Neural cell (in vitro differentiated cells): ENCODE measurements around the gene CPOX. TPM values are rescaled to one million over a fixed set of nuclear protein-coding genes. Genes with fewer than 3 reads are reported as not detected.

Experiments
- H2AFZ ChIP-seq: fragments of 200-600, 300-800 bp; sonication (generic), shearing (Covaris generic); 2 replicates; pipeline ENCODE4 v1.6.0; 2014; ENCODE audit warnings: low read depth, mild to moderate bottlenecking, antibody characterized with exemption, low read length, moderate library complexity
- H3F3A ChIP-seq: fragments of 200-600 bp; shearing (Covaris generic); 2 replicates; pipeline ENCODE4 v1.6.1; 2016; ENCODE audit warnings: mild to moderate bottlenecking, moderate library complexity, mixed read lengths, antibody characterized with exemption, low read length; ENCODE audit not compliant: insufficient read depth, poor library complexity, severe bottlenecking
- H3K27ac ChIP-seq: fragments of 200-600, 300-800 bp; sonication (generic), shearing (Covaris generic); 2 replicates; pipeline ENCODE4 v1.5.1; 2014; ENCODE audit warnings: mild to moderate bottlenecking, low read length, moderate library complexity
- H3K27me3 ChIP-seq: fragments of 300-800, 200-600 bp; sonication (generic), shearing (Covaris generic); 2 replicates; pipeline ENCODE4 v1.6.0; 2014; ENCODE audit warnings: mild to moderate bottlenecking, low read depth, low read length, moderate library complexity; ENCODE audit not compliant: insufficient read depth
- H3K36me3 ChIP-seq: fragments of 300-800, 200-600 bp; sonication (generic), shearing (Covaris generic); 2 replicates; pipeline ENCODE4 v1.5.1; 2014; ENCODE audit warnings: mild to moderate bottlenecking, antibody characterized with exemption, low read length, moderate library complexity; ENCODE audit not compliant: insufficient read depth
- H3K4me2 ChIP-seq: fragments of 300-800, 200-600 bp; sonication (generic), shearing (Covaris generic); 2 replicates; pipeline ENCODE4 v1.6.0; 2014; ENCODE audit warnings: mild to moderate bottlenecking, low read length
- H3K4me3 ChIP-seq: fragments of 300-800, 200-600 bp; sonication (generic), shearing (Covaris generic); 2 replicates; pipeline ENCODE4 v1.5.1; 2014; ENCODE audit warnings: mild to moderate bottlenecking, low read length, moderate library complexity
- H3K79me2 ChIP-seq: fragments of 200-600 bp; shearing (Covaris generic); replicated peaks from 2 replicates; pipeline ENCODE4 v1.6.0; 2014; ENCODE audit warnings: mild to moderate bottlenecking, low read length, moderate library complexity; ENCODE audit not compliant: insufficient read depth
- H3K9ac ChIP-seq: fragments of 300-800, 200-600 bp; sonication (generic), shearing (Covaris generic); 2 replicates; pipeline ENCODE4 v1.6.1; 2016; ENCODE audit warnings: mild to moderate bottlenecking, low read length, mixed read lengths
- H3K9me2 ChIP-seq: fragments of 200-600 bp; shearing (Covaris generic); 2 replicates; pipeline ENCODE4 v1.6.1; 2016; ENCODE audit warnings: mild to moderate bottlenecking, low read length, mixed read lengths; ENCODE audit not compliant: insufficient read depth
- H3K9me3 ChIP-seq: fragments of 200-600, 300-800 bp; sonication (generic), shearing (Covaris generic); 2 replicates; pipeline ENCODE4 v1.6.1; 2016; ENCODE audit warnings: mild to moderate bottlenecking, mixed run types, low read length, moderate library complexity, mixed read lengths
- H4K20me1 ChIP-seq: fragments of 200-600 bp; shearing (Covaris generic); 2 replicates; pipeline ENCODE4 v1.6.1; 2016; ENCODE audit warnings: mild to moderate bottlenecking, mixed run types; ENCODE audit not compliant: insufficient read depth
- CTCF ChIP-seq: fragments of 450-650 bp; IDR thresholded peaks from 2 replicates; pipeline ENCODE4 v1.5.1; 2014; ENCODE audit warnings: antibody characterized with exemption, mild to moderate bottlenecking, moderate library complexity; ENCODE audit not compliant: poor library complexity, severe bottlenecking
- EP300 ChIP-seq: fragments of 450-650 bp; conservative IDR thresholded peaks from 2 replicates; pipeline ENCODE4 v1.6.1; 2014; ENCODE audit warnings: antibody characterized with exemption, mild to moderate bottlenecking, moderate library complexity; ENCODE audit not compliant: poor library complexity, severe bottlenecking
- EZH2 ChIP-seq: fragments of 200-600, 300-800 bp; shearing (Covaris generic), sonication (generic); IDR thresholded peaks from 2 replicates; pipeline ENCODE4 v1.6.1; 2014; ENCODE audit warnings: antibody characterized with exemption, low read length, borderline replicate concordance, mild to moderate bottlenecking; ENCODE audit not compliant: insufficient read depth, poor library complexity, severe bottlenecking
- MXI1 ChIP-seq: fragments of 450-650 bp; conservative IDR thresholded peaks from 2 replicates; pipeline ENCODE4 v1.6.1; 2014; ENCODE audit warnings: antibody characterized with exemption, mild to moderate bottlenecking; ENCODE audit not compliant: poor library complexity, severe bottlenecking
- POLR2AphosphoS5 ChIP-seq: IDR thresholded peaks from 2 replicates; pipeline ENCODE4 v1.6.1; 2012
- RAD21 ChIP-seq: fragments of 450-650 bp; conservative IDR thresholded peaks from 2 replicates; pipeline ENCODE4 v1.6.1; 2014; ENCODE audit warnings: antibody characterized with exemption, mild to moderate bottlenecking, moderate library complexity
- SMC3 ChIP-seq: fragments of 450-650 bp; conservative IDR thresholded peaks from 2 replicates; pipeline ENCODE4 v1.6.1; 2014; ENCODE audit warnings: antibody characterized with exemption, mild to moderate bottlenecking, moderate library complexity; ENCODE audit not compliant: poor library complexity
- TAF1 ChIP-seq: IDR thresholded peaks from 2 replicates; pipeline ENCODE4 v1.6.1; 2012; ENCODE audit warnings: low read depth
- polyA plus RNA-seq: library from polyadenylated mRNA; depleted of rRNA; stranded (reverse); fragments of >200 nt; gene quantifications from 2 replicates; pipeline ENCODE4 v1.2.3, GENCODE V29; 2014
- TF ChIP-seq, protein P1 (sequence below): IDR thresholded peaks from 2 replicates; pipeline ENCODE4 v1.6.1; 2012; ENCODE audit warnings: borderline replicate concordance

Gene CPOX
- polyA plus RNA-seq, 1 donor from 2014 or later = 37.4 TPM

DNA sequence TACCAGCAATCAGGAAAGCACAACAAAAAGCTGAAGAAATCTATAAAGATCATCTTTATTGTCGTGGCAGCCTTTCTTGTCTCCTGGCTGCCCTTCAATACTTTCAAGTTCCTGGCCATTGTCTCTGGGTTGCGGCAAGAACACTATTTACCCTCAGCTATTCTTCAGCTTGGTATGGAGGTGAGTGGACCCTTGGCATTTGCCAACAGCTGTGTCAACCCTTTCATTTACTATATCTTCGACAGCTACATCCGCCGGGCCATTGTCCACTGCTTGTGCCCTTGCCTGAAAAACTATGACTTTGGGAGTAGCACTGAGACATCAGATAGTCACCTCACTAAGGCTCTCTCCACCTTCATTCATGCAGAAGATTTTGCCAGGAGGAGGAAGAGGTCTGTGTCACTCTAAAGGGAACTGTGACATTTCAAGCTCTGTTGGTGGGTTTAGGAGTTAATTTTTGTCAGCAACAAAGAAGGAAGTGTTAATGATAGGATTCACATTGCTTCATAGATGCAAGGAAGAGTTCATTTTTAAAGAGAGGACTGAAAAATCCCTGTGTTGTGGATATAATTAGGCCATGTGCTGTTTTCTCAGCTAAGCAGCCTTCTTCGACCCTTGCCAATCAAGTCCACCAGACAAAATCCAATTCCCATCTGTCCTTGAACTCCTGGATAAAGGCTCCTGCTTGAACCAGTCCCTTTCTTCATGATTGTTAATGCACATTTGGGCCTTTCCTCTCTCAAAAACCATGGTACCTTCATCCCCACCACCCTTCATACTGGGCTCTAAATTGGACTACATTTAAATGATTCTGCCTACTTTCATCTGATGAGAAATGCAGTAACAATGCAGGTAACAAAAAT, 60.5 kb downstream of the CPOX start:
- TF ChIP-seq POLR2AphosphoS5 (no peak), TAF1 (no peak), EP300 (no peak), CTCF (no peak), EZH2 (no peak), MXI1 (no peak), RAD21 (no peak), SMC3 (no peak)
- TF ChIP-seq, protein P1, sequence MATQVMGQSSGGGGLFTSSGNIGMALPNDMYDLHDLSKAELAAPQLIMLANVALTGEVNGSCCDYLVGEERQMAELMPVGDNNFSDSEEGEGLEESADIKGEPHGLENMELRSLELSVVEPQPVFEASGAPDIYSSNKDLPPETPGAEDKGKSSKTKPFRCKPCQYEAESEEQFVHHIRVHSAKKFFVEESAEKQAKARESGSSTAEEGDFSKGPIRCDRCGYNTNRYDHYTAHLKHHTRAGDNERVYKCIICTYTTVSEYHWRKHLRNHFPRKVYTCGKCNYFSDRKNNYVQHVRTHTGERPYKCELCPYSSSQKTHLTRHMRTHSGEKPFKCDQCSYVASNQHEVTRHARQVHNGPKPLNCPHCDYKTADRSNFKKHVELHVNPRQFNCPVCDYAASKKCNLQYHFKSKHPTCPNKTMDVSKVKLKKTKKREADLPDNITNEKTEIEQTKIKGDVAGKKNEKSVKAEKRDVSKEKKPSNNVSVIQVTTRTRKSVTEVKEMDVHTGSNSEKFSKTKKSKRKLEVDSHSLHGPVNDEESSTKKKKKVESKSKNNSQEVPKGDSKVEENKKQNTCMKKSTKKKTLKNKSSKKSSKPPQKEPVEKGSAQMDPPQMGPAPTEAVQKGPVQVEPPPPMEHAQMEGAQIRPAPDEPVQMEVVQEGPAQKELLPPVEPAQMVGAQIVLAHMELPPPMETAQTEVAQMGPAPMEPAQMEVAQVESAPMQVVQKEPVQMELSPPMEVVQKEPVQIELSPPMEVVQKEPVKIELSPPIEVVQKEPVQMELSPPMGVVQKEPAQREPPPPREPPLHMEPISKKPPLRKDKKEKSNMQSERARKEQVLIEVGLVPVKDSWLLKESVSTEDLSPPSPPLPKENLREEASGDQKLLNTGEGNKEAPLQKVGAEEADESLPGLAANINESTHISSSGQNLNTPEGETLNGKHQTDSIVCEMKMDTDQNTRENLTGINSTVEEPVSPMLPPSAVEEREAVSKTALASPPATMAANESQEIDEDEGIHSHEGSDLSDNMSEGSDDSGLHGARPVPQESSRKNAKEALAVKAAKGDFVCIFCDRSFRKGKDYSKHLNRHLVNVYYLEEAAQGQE = no peak
- H3K27ac ChIP-seq = no peak overlapping the region
- no peak overlapping the region for H2AFZ ChIP-seq
- no peak overlapping the region for H3K9ac ChIP-seq
- no peaks in the 10 kb centered on the region for H4K20me1 ChIP-seq
- no peaks in the 10 kb centered on the region for H3K9me2 ChIP-seq
- H3K4me3 ChIP-seq = no peak overlapping the region
- no peaks in the 10 kb centered on the region for H3K9me3 ChIP-seq
- H3F3A ChIP-seq = no peaks in the 10 kb centered on the region
- H3K27me3 ChIP-seq = no peaks in the 10 kb centered on the region
- no peaks in the 10 kb centered on the region for H3K36me3 ChIP-seq
- H3K4me2 ChIP-seq = no peak overlapping the region
- no peaks in the 10 kb centered on the region for H3K79me2 ChIP-seq

DNA sequence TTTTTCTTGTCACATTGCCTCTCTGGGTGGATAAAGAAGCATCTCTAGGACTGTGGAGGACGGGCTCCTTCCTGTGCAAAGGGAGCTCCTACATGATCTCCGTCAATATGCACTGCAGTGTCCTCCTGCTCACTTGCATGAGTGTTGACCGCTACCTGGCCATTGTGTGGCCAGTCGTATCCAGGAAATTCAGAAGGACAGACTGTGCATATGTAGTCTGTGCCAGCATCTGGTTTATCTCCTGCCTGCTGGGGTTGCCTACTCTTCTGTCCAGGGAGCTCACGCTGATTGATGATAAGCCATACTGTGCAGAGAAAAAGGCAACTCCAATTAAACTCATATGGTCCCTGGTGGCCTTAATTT, 61.2 kb downstream of the CPOX start:
- no peak overlapping the region for H2AFZ ChIP-seq
- no peaks in the 10 kb centered on the region for H3K27me3 ChIP-seq
- H4K20me1 ChIP-seq = no peaks in the 10 kb centered on the region

More for the DNA sequence above, 61.2 kb downstream of the CPOX start:
- Histone ChIP-seq H3K36me3 (no peaks in the 10 kb centered on the region), H3F3A (no peaks in the 10 kb centered on the region), H3K4me2 (no peak overlapping the region), H3K4me3 (no peak overlapping the region), H3K9me3 (no peaks in the 10 kb centered on the region), H3K27ac (no peak overlapping the region), H3K9me2 (no peaks in the 10 kb centered on the region), H3K79me2 (no peaks in the 10 kb centered on the region), H3K9ac (no peak overlapping the region)
- TF ChIP-seq CTCF (no peak), RAD21 (no peak), SMC3 (no peak), MXI1 (no peak), TAF1 (no peak), EZH2 (no peak), EP300 (no peak)
- TF ChIP-seq, protein P1 = no peak
